Activated CD8-positive, alpha-beta memory T cell treated with anti-CD3 and anti-CD28 coated beads for 36 hours (primary cell): Measurements from ENCODE around the gene MYEF2. TPM values are rescaled to one million over a fixed set of nuclear protein-coding genes. Genes with fewer than 3 reads are reported as not detected.

Experiments
- CTCF ChIA-PET: fragments of 350-600 bp; sonication (Branson Sonifier 250); formaldehyde crosslinking; loops from one replicate; lab custom pipeline; 2021; ENCODE audit warnings: antibody characterized with exemption; lab: Charles Lee
- POLR2A ChIA-PET: fragments of 350-600 bp; sonication (Branson Sonifier 250); formaldehyde crosslinking; loops from one replicate; lab custom pipeline; 2021; ENCODE audit warnings: antibody characterized with exemption; lab: Charles Lee
- total RNA-seq, 2 experiments: library from RNA; stranded (reverse); gene quantifications; one replicate each; pipeline ENCODE4 v1.2.3, GENCODE V29; 2021

The MYEF2 gene
- total RNA-seq, 2 experiments from 2014 or later: 9.2 to 9.9 TPM

- CTCF ChIA-PET: no interaction called here
- POLR2A ChIA-PET: no interaction called here
Measured at GRCh38 chr15:48149858-48150257, 28.2 kb downstream of the MYEF2 start.

- POLR2A ChIA-PET: no interaction called here
- CTCF ChIA-PET: no interaction called here
Measured at GRCh38 chr15:48147358-48147757, 30.7 kb downstream of the MYEF2 start.

GRCh38 chr15:48145923-48146322 is 32.2 kb downstream of the MYEF2 start:
- ChIA-PET CTCF (no interaction called here), POLR2A (no interaction called here)

GRCh38 chr15:48144889-48145288 is 33.2 kb downstream of the MYEF2 start:
- ChIA-PET CTCF (no interaction called here), POLR2A (no interaction called here)

- ChIA-PET POLR2A (no interaction called here), CTCF (no interaction called here)
Measured at GRCh38 chr15:48143856-48144255, 34.2 kb downstream of the MYEF2 start.

GRCh38 chr15:48132874-48133273 is 45.2 kb downstream of the MYEF2 start:
- POLR2A ChIA-PET: no interaction called here
- CTCF ChIA-PET: no interaction called here

GRCh38 chr15:48131324-48131723 is 46.8 kb downstream of the MYEF2 start:
- CTCF ChIA-PET: no interaction called here
- POLR2A ChIA-PET: no interaction called here

- ChIA-PET POLR2A (no interaction called here), CTCF (no interaction called here)
Measured at GRCh38 chr15:48126667-48127355, 51.3 kb downstream of the MYEF2 start.

- ChIA-PET CTCF (no interaction called here), POLR2A (no interaction called here)
Measured at GRCh38 chr15:48121849-48122248, 56.2 kb downstream of the MYEF2 start.

- POLR2A ChIA-PET: no interaction called here
- CTCF ChIA-PET: no interaction called here
Measured at GRCh38 chr15:48120745-48121144, 57.4 kb downstream of the MYEF2 start, which contains the start of gene SLC24A5. TSS of gene SLC24A5 (plus strand) at chr15:48120990. CDS start at chr15:48121045, 55 bp downstream.

GRCh38 chr15:48119277-48119676 is 58.8 kb downstream of the MYEF2 start:
- CTCF ChIA-PET: no interaction called here
- POLR2A ChIA-PET: no interaction called here

- CTCF ChIA-PET: no interaction called here
- POLR2A ChIA-PET: no interaction called here
Measured at GRCh38 chr15:48112242-48112641, 65.9 kb downstream of the MYEF2 start.

- ChIA-PET POLR2A (no interaction called here), CTCF (no interaction called here)
Measured at GRCh38 chr15:48109856-48110531, 68.1 kb downstream of the MYEF2 start.

GRCh38 chr15:48109212-48109611 is 68.9 kb downstream of the MYEF2 start:
- ChIA-PET CTCF (no interaction called here), POLR2A (no interaction called here)

GRCh38 chr15:48105936-48106335 is 72.2 kb downstream of the MYEF2 start:
- CTCF ChIA-PET: no interaction called here

GRCh38 chr15:48103647-48104046 is 74.4 kb downstream of the MYEF2 start:
- CTCF ChIA-PET: no interaction called here
- POLR2A ChIA-PET: no interaction called here

More at GRCh38 chr15:48105936-48106335, 72.2 kb downstream of the MYEF2 start:
- POLR2A ChIA-PET: no interaction called here

- ChIA-PET CTCF (no interaction called here), POLR2A (no interaction called here)
Measured at GRCh38 chr15:48102167-48102566, 75.9 kb downstream of the MYEF2 start.

- CTCF ChIA-PET: no interaction called here
- POLR2A ChIA-PET: no interaction called here
Measured at GRCh38 chr15:48101376-48101961, 76.6 kb downstream of the MYEF2 start.

- ChIA-PET CTCF (interaction anchor here (0.6 kb wide), 1 partner anchor 58 kb away, joined by 4 read pairs; no protein-coding TSS in a partner anchor), POLR2A (no interaction called here)
Measured at GRCh38 chr15:48097264-48097663, 80.8 kb downstream of the MYEF2 start.

- POLR2A ChIA-PET: no interaction called here
- CTCF ChIA-PET: no interaction called here
Measured at GRCh38 chr15:48096813-48097212, 81.3 kb downstream of the MYEF2 start.

- CTCF ChIA-PET: no interaction called here
- POLR2A ChIA-PET: no interaction called here
Measured at GRCh38 chr15:48096355-48096786, 81.7 kb downstream of the MYEF2 start.
